Measurements from ENCODE around the gene TMEM132E.
A peak's percentile ranks its signal among the peaks of the same experiment; 100 is the strongest.

DNA sequence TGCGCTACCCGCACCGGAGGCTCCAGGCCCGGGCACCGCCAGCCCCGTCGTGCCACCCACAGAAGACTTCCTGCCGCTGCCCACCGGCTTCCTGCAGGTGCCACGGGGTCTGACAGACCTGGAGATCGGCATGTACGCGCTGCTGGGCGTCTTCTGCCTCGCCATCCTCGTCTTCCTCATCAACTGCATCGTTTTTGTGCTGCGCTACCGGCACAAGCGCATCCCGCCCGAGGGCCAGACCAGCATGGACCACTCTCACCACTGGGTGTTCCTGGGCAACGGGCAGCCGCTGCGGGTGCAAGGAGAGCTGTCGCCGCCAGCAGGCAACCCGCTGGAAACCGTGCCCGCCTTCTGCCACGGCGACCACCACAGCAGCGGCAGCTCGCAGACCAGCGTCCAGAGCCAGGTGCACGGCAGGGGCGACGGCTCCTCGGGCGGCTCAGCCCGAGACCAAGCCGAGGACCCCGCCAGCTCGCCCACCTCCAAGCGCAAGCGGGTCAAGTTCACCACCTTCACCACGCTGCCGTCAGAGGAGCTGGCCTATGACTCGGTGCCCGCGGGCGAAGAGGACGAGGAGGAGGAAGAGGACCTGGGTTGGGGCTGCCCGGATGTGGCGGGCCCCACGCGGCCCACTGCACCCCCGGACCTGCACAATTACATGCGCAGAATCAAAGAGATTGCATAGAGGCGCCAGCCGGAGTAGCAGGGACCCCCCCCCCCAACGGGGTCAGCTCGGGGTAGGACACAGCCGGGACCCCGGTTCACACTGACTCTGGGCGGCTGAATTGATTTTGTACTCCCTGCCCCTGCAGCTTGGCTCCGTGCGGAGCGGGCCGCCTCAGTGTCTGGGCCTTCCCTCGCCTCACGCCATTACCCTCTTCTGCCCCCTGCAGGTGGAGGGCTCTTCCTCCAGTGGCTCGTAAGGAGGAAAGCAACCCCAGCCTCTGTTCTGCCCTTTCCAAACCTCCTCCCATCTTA is 58.5 kb downstream of the TMEM132E start:
- peak; percentile 37 to 73 (median 62) for TF ChIP-seq CTCF (IDR thresholded peaks at IDR 0.05)
- no peak for TF ChIP-seq POLR2A (IDR thresholded peaks at IDR 0.05)
- no peak for TF ChIP-seq EP300 (IDR thresholded peaks at IDR 0.05)
